Cardiac muscle cell (in vitro differentiated cells and primary cell): Measurements from ENCODE around the gene GIPC3. TPM values are rescaled to one million over a fixed set of nuclear protein-coding genes. Genes with fewer than 3 reads are reported as not detected.

Experiments
- DNase-seq, 2 donors: peaks; one replicate each; pipeline versions ENCODE4 v3.0.0 to v3.0.0-alpha.2; 2010 to 2017; ENCODE audit warnings: low read depth in 1 of 2, low spot score in 1 of 2
- H3K27ac ChIP-seq: fragments of 200-600 bp; sonication (generic); 2 replicates; pipeline ENCODE4 v1.5.1; 2016
- H3K27me3 ChIP-seq: fragments of 200-600 bp; sonication (generic); 2 replicates; pipeline ENCODE4 v1.6.0; 2016; ENCODE audit warnings: control low read depth
- H3K36me3 ChIP-seq: fragments of 200-600 bp; sonication (generic); 2 replicates; pipeline ENCODE4 v1.5.1; 2016; ENCODE audit warnings: control low read depth
- H3K4me1 ChIP-seq: fragments of 200-600 bp; sonication (generic); 2 replicates; pipeline ENCODE4 v1.8.1; 2017; ENCODE audit warnings: low read depth, mild to moderate bottlenecking, mixed run types
- H3K4me3 ChIP-seq: fragments of 200-600 bp; sonication (generic); 2 replicates; pipeline ENCODE4 v1.5.1; 2016; ENCODE audit warnings: mild to moderate bottlenecking
- H3K9me3 ChIP-seq: fragments of 200-600 bp; sonication (generic); 2 replicates; pipeline ENCODE4 v1.5.1; 2017; ENCODE audit warnings: low read depth, mild to moderate bottlenecking, control low read depth
- CTCF ChIP-seq: IDR thresholded peaks from 2 replicates; pipeline ENCODE4 v1.5.1; 2012; ENCODE audit warnings: low read depth, mild to moderate bottlenecking, low read length
- polyA plus RNA-seq: library from polyadenylated mRNA; unstranded; fragments of >200 nt; fragmentation: Nextera tagmentation; extraction: Ambion mirVana; gene quantifications from 2 replicates; pipeline ENCODE4 v1.2.1, GENCODE V29; 2016
- total RNA-seq: library from RNA; depleted of rRNA; stranded (reverse); fragments of >200 nt; gene quantifications from 2 replicates; pipeline ENCODE4 v1.2.3, GENCODE V29; 2016

The GIPC3 gene
- total and polyA plus RNA-seq, 2 experiments from 2014 or later = 0.13 to 0.54 TPM

GRCh38 chr19:3547767-3548282, 37.5 kb upstream of the GIPC3 start:
- DNase-seq = no peak
- TF ChIP-seq CTCF = no peak
- Histone ChIP-seq H3K9me3 (no peaks in the 10 kb centered on the region), H3K4me1 (no peaks in the 10 kb centered on the region), H3K27me3 (no peaks in the 10 kb centered on the region), H3K4me3 (no peak overlapping the region), H3K36me3 (no peaks in the 10 kb centered on the region), H3K27ac (no peak overlapping the region)

DNA sequence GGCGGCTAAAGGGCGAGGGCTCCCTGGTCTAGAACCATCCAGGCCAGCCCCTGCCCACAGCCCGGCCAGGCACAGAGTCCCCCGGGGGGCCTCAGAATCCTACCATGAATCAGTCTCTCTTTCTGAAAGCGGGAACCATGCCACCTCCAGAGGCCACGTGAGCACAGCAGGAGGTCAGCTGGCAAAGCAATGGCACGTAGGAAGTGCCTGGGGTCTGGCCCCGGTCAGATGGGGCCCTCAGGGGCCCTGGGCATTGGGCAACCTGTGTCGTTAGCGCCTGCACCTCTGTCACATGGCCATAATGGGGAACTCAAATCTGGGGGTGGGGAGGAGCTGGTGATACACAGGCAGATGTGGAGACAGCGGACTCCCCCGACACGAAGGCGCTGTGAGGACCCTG, 36.7 kb upstream of the GIPC3 start:
- Histone ChIP-seq H3K27ac (no peak overlapping the region), H3K4me3 (no peak overlapping the region), H3K27me3 (no peaks in the 10 kb centered on the region), H3K9me3 (no peaks in the 10 kb centered on the region), H3K4me1 (no peaks in the 10 kb centered on the region), H3K36me3 (no peaks in the 10 kb centered on the region)
- no peak for DNase-seq
- TF ChIP-seq CTCF = no peak

DNA sequence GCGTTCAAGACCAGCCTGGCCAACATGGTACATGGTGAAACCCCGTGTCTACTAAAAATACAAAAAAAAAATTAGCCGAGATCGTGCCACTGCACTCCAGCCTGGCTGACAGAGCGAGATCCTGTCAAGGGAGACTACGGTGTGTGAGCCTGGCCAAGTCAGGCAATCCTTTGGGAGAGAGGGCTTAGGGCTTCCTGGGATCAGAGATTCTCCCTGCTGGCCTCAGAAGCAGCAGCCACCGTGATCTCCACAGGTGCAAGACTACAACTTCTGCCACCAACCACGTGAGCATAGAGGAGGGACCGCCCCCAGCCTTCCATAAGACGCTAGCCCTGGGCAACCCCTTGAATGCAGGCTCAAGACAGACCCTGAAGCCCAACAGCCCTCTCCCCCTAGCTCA, 35.5 kb upstream of the GIPC3 start:
- no peak overlapping the region for H3K4me3 ChIP-seq
- no peak for DNase-seq
- H3K9me3 ChIP-seq = no peaks in the 10 kb centered on the region
- no peaks in the 10 kb centered on the region for H3K36me3 ChIP-seq
- no peak overlapping the region for H3K27ac ChIP-seq
- no peaks in the 10 kb centered on the region for H3K4me1 ChIP-seq
- TF ChIP-seq CTCF = no peak
- no peaks in the 10 kb centered on the region for H3K27me3 ChIP-seq

- DNase-seq = no peak
- no peaks in the 10 kb centered on the region for H3K9me3 ChIP-seq
- H3K27ac ChIP-seq = no peak overlapping the region
- H3K4me3 ChIP-seq = no peak overlapping the region
- H3K4me1 ChIP-seq = no peaks in the 10 kb centered on the region
- no peak for TF ChIP-seq CTCF
- no peaks in the 10 kb centered on the region for H3K27me3 ChIP-seq
- H3K36me3 ChIP-seq = no peaks in the 10 kb centered on the region
Observed at GRCh38 chr19:3550947-3551791, 34.1 kb upstream of the GIPC3 start.

DNA sequence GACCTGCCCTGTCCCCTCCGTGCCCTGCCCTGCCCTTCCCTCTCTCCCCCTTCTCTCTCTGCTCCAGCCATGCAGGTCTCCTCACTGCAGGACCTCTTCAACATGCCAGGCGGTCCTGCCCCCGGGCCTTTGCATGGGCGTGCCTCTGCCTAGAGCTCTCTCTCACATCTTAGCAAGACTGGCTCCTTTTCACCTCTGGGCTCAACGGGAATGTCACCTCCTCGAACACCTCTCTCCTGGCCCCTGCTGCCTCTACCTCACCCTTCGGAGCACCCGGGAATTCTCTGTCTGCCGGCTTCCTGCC, 33.5 kb upstream of the GIPC3 start:
- Histone ChIP-seq H3K36me3 (no peaks in the 10 kb centered on the region), H3K27me3 (no peaks in the 10 kb centered on the region), H3K9me3 (no peaks in the 10 kb centered on the region), H3K4me3 (no peak overlapping the region), H3K27ac (no peak overlapping the region), H3K4me1 (no peaks in the 10 kb centered on the region)
- no peak for DNase-seq
- TF ChIP-seq CTCF = no peak
